A549 (cell line): ENCODE data around the gene TMEM116. TPM values are rescaled to one million over a fixed set of nuclear protein-coding genes. Genes with fewer than 3 reads are reported as not detected.
A peak's percentile ranks its signal among the peaks of the same experiment; 100 is the strongest.

Experiments
- ATAC-seq, 2 experiments: fragments of 200-7000 bp in 1 of 2; fragments of >200 bp in 1 of 2; cut with Nextera tagmentation in 1 of 2; cut with Tn5 transposase in 1 of 2; 3 replicates each; pipeline versions ENCODE4 v1.8.0 to v1.9.1; 2018 to 2020; ENCODE audit warnings: mild to moderate bottlenecking in 1 of 2, moderate library complexity in 1 of 2
- CTCF ChIA-PET: fragments of 300-600 bp; sonication (Branson Sonifier 250); formaldehyde crosslinking; extraction: SDS; loops from one replicate; lab custom pipeline; 2021; ENCODE audit warnings: antibody characterized with exemption, inconsistent platforms; lab: Yijun Ruan, JAX
- POLR2A ChIA-PET: fragments of 350-600 bp; formaldehyde crosslinking; extraction: SDS; loops from one replicate; lab custom pipeline; 2021; ENCODE audit warnings: antibody characterized with exemption, inconsistent platforms; lab: Yijun Ruan, JAX
- DNase-seq, 2 experiments: peaks; one replicate each; pipeline versions ENCODE4 v3.0.0 to v3.0.0-alpha.2; 2011 to 2016; ENCODE audit warnings: low read depth in 1 of 2, low spot score in 1 of 2
- FAIRE-seq: peaks from 2 replicates; lab custom pipeline; 2011; peaks lifted over from hg19 to GRCh38; lab: Jason Lieb, UNC
- H3K27ac ChIP-seq, 2 experiments: fragments of >200 bp; sonication (Bioruptor Twin); formaldehyde crosslinking; 3 replicates each; pipeline ENCODE4 v1.5.1; 2016 to 2017
- H3K4me1 ChIP-seq: fragments of >200 bp; sonication (Bioruptor Twin); formaldehyde crosslinking; 3 replicates; pipeline ENCODE4 v1.6.1; 2016
- H3K4me2 ChIP-seq: fragments of >200 bp; sonication (Bioruptor Twin); formaldehyde crosslinking; 3 replicates; pipeline ENCODE4 v1.6.1; 2016
- H3K4me3 ChIP-seq: fragments of >200 bp; sonication (Bioruptor Twin); formaldehyde crosslinking; 3 replicates; pipeline ENCODE4 v1.5.1; 2016
- H3K9me3 ChIP-seq: fragments of >200 bp; sonication (Bioruptor Twin); formaldehyde crosslinking; 3 replicates; pipeline ENCODE4 v1.6.1; 2016
- BCL3 ChIP-seq: fragments of >200 bp; sonication (Bioruptor Twin); formaldehyde crosslinking; IDR thresholded peaks from 3 replicates; pipeline ENCODE4 v1.6.1; 2016
- CEBPB ChIP-seq, 2 experiments: fragments of >200 bp in 1 of 2; sonication (Bioruptor Twin) in 1 of 2; formaldehyde crosslinking in 1 of 2; IDR thresholded peaks; 2 replicates each; pipeline ENCODE4 v1.6.1; 2012 to 2016
- E2F6 ChIP-seq: IDR thresholded peaks from 2 replicates; pipeline ENCODE4 v1.6.1; 2012; ENCODE audit warnings: low read depth, borderline replicate concordance
- ELK1 ChIP-seq: fragments of 150-350 bp; IDR thresholded peaks from 2 replicates; pipeline ENCODE4 v1.6.1; 2014; ENCODE audit warnings: low read depth, mild to moderate bottlenecking, low read length
- HDAC2 ChIP-seq: fragments of 200-600 bp; sonication (generic); IDR thresholded peaks from 2 replicates; pipeline ENCODE4 v1.6.1; 2016
- JUN ChIP-seq, 2 experiments: fragments of >200 bp; sonication (Bioruptor Twin); formaldehyde crosslinking; IDR thresholded peaks; 2 replicates in 1 of 2; 3 replicates in 1 of 2; pipeline ENCODE4 v1.6.1; 2016 to 2017
- KDM1A ChIP-seq: fragments of 200-600 bp; sonication (generic); IDR thresholded peaks from 2 replicates; pipeline ENCODE4 v1.6.1; 2016; ENCODE audit warnings: low read depth, mild to moderate bottlenecking
- MAFK ChIP-seq: fragments of 450-650 bp; IDR thresholded peaks from 2 replicates; pipeline ENCODE4 v1.6.1; 2014; ENCODE audit not compliant: partially characterized antibody
- MAX ChIP-seq: IDR thresholded peaks from 2 replicates; pipeline ENCODE4 v1.6.1; 2012
- MYC ChIP-seq: IDR thresholded peaks from 2 replicates; pipeline ENCODE4 v1.6.1; 2012; ENCODE audit warnings: mild to moderate bottlenecking, inconsistent platforms, low read length, improper control_type of control experiment, borderline replicate concordance
- PHF8 ChIP-seq: fragments of 200-600 bp; sonication (generic); IDR thresholded peaks from 2 replicates; pipeline ENCODE4 v1.6.1; 2016; ENCODE audit warnings: low read depth, mild to moderate bottlenecking, antibody characterized with exemption, moderate library complexity, borderline replicate concordance
- POLR2A ChIP-seq: IDR thresholded peaks from 2 replicates; pipeline ENCODE4 v1.6.1; 2012; ENCODE audit warnings: mild to moderate bottlenecking, low read length
- POLR2AphosphoS2 ChIP-seq: conservative IDR thresholded peaks from 2 replicates; pipeline ENCODE4 v1.6.1; 2012; ENCODE audit warnings: low read length, improper control_type of control experiment, inconsistent platforms
- SMC3 ChIP-seq: fragments of >200 bp; sonication (Bioruptor Twin); formaldehyde crosslinking; IDR thresholded peaks from 3 replicates; pipeline ENCODE4 v1.6.1; 2018; ENCODE audit warnings: inconsistent platforms
- TFCP2L1 ChIP-seq: fragments of 250-450 bp; sonication (Bioruptor Pico); IDR thresholded peaks from 2 replicates; pipeline ENCODE4 v1.5.0; 2021; ENCODE audit warnings: mild to moderate bottlenecking
- TP53 ChIP-seq: fragments of 250-450 bp; sonication (Bioruptor Pico); IDR thresholded peaks from 2 replicates; pipeline ENCODE4 v1.5.0; 2021; ENCODE audit warnings: mild to moderate bottlenecking, moderate library complexity
- USF2 ChIP-seq: fragments of 450-650 bp; IDR thresholded peaks from 2 replicates; pipeline ENCODE4 v1.6.1; 2014; ENCODE audit warnings: antibody characterized with exemption
- ZSCAN20 ChIP-seq: fragments of 250-450 bp; sonication (Bioruptor Pico); IDR thresholded peaks from 2 replicates; pipeline ENCODE4 v1.8.0; 2022; ENCODE audit warnings: mild to moderate bottlenecking, moderate library complexity
- WGBS: methylation state at CpG from one replicate; pipeline ENCODE4 v1.1.6; 2017; ENCODE audit errors: missing lambda C conversion rate; 5-methylcytosine and 5-hydroxymethylcytosine counted together
- polyA plus RNA-seq, 4 experiments: library from polyadenylated mRNA; depleted of rRNA in 3 of 4; stranded (reverse); fragments of >200 nt; fragmentation: RNase III in 1 of 4; extraction: RNeasy Plus Mini Kit Qiagen cat#74134 plus additional on column Dnase treatment in 1 of 4; gene quantifications; 2 replicates in 3 of 4; 3 replicates in 1 of 4; pipeline ENCODE4 v1.2.3, GENCODE V29; 2011 to 2017

Gene TMEM116
- polyA plus RNA-seq, 2 of the 4 experiments (the other 2 are of a cell fraction): 11.0 to 22.4 TPM

- H3K4me2 ChIP-seq: no peak overlapping the region
- POLR2A ChIA-PET: no interaction called here
- FAIRE-seq (no peak), ATAC-seq (no peak), DNase-seq (no peak)
- TF ChIP-seq KDM1A: 0 out of 2 replicates have a peak, but pooled peaks have one; percentile 36
- no peak for TF ChIP-seq ELK1
- H3K27ac ChIP-seq: no peak overlapping the region
- peaks cover 32% of the 10 kb centered on the region for H3K4me1 ChIP-seq
- H3K9me3 ChIP-seq: no peaks in the 10 kb centered on the region
- H3K4me3 ChIP-seq: no peak overlapping the region
- CTCF ChIA-PET: interaction anchor here (1.2 to 1.3 kb wide), 2 partner anchors 10 to 71 kb away, joined by 3 to 5 read pairs; no protein-coding TSS in a partner anchor
- 96% methylated on average over 6 of the region's 6 CpGs for WGBS
Observed at GRCh38 chr12:112015938-112016337, 3.0 kb upstream of the TMEM116 start.

- FAIRE-seq (no peak), DNase-seq (peak; percentile 44 to 89), ATAC-seq (peak; percentile 75 to 78)
- Histone ChIP-seq H3K4me2 (peak overlapping the region; percentile 93), H3K27ac (peak overlapping the region; percentile 93 to 96), H3K9me3 (no peaks in the 10 kb centered on the region), H3K4me3 (peak overlapping the region; percentile 86), H3K4me1 (peaks cover 30% of the 10 kb centered on the region)
- WGBS: 2% methylated on average over 43 of the region's 54 CpGs
- ChIA-PET CTCF (interaction anchor here (0.6 to 3.8 kb wide), 17 partner anchors 9 to 373 kb away, joined by 3 to 19 read pairs (median 3); no protein-coding TSS in a partner anchor), POLR2A (interaction anchor here (0.5 to 2.9 kb wide), 13 partner anchors 9 to 172 kb away, joined by 3 to 22 read pairs (median 3); partner anchors contain the start of gene MAPKAPK5)
- TF ChIP-seq TFCP2L1 (CRISPR knock-in tag) (peak; percentile 75; the same call in 1 of the 2 replicates), USF2 (no peak), TP53 (CRISPR knock-in tag) (0 out of 2 replicates have a peak, but pooled peaks have one; percentile 25), MYC (no peak; the same call in 1 of the 2 replicates), MAX (peak; percentile 65; the same call in 1 of the 2 replicates), CEBPB (IDR thresholded peaks at IDR 0.05) (peak in 1 of 2 experiments; percentile 14; a peak in 1 of 4 replicates), POLR2A (peak; percentile 55), POLR2AphosphoS2 (peak; percentile 65), MAFK (no peak), SMC3 (no peak), BCL3 (peak; percentile 1; the same call in 1 of the 3 replicates), JUN (IDR thresholded peaks at IDR 0.05) (peak in 1 of 2 experiments; percentile 63; a peak in 4 of 5 replicates), PHF8 (peak; percentile 57; the same call in 1 of the 2 replicates), HDAC2 (peak; percentile 74; the same call in 1 of the 2 replicates), ZSCAN20 (0 out of 2 replicates have a peak, but pooled peaks have one; percentile 26), E2F6 (0 out of 2 replicates have a peak, but pooled peaks have one; percentile 29)
Observed at GRCh38 chr12:112013601-112014402, 837 bp upstream of the TMEM116 start.
